KMS-11 (cell line): ENCODE measurements around the gene SLC39A3.

Source experiments
- H2AFZ ChIP-seq: fragments of 200-600 bp; sonication (generic); 2 replicates; pipeline ENCODE4 v1.6.1; 2016; ENCODE audit warnings: antibody characterized with exemption, mixed run types, low read depth
- H3K27ac ChIP-seq: fragments of 200-600 bp; sonication (generic); 2 replicates; pipeline ENCODE4 v1.6.1; 2016; ENCODE audit warnings: mild to moderate bottlenecking, mixed run types
- H3K27me3 ChIP-seq: fragments of 200-600 bp; sonication (generic); 2 replicates; pipeline ENCODE4 v1.6.1; 2017; ENCODE audit warnings: mild to moderate bottlenecking, low read depth, mixed run types, moderate library complexity; ENCODE audit not compliant: insufficient read depth
- H3K36me3 ChIP-seq: fragments of 200-600 bp; sonication (generic); 2 replicates; pipeline ENCODE4 v1.6.1; 2017; ENCODE audit warnings: mild to moderate bottlenecking, mixed run types; ENCODE audit not compliant: insufficient read depth
- H3K4me1 ChIP-seq: fragments of 200-600 bp; sonication (generic); 2 replicates; pipeline ENCODE4 v1.6.1; 2016; ENCODE audit warnings: mild to moderate bottlenecking, low read depth, mixed run types; ENCODE audit not compliant: poor library complexity, severe bottlenecking
- H3K4me2 ChIP-seq: fragments of 200-600 bp; sonication (generic); 2 replicates; pipeline ENCODE4 v1.7.0; 2016; ENCODE audit warnings: mild to moderate bottlenecking, mixed run types
- H3K4me3 ChIP-seq: fragments of 200-600 bp; sonication (generic); IDR thresholded peaks from 2 replicates; pipeline ENCODE4 v1.6.1; 2017; ENCODE audit warnings: low read depth, low read length, mixed read lengths; ENCODE audit not compliant: insufficient read depth
- H3K79me2 ChIP-seq: fragments of 200-600 bp; sonication (generic); 2 replicates; pipeline ENCODE4 v1.6.1; 2016; ENCODE audit warnings: low read depth, mixed run types; ENCODE audit not compliant: insufficient read depth
- H3K9ac ChIP-seq: fragments of 200-600 bp; sonication (generic); 2 replicates; pipeline ENCODE4 v1.6.1; 2016; ENCODE audit warnings: mild to moderate bottlenecking, mixed run types
- H4K20me1 ChIP-seq: fragments of 200-600 bp; sonication (generic); 2 replicates; pipeline ENCODE4 v1.6.1; 2016; ENCODE audit warnings: mild to moderate bottlenecking, mixed run types; ENCODE audit not compliant: insufficient read depth
- CTCF ChIP-seq: fragments of 200-600 bp; sonication (generic); conservative IDR thresholded peaks from 2 replicates; pipeline ENCODE4 v1.6.1; 2017; ENCODE audit warnings: low read depth, mild to moderate bottlenecking, antibody characterized with exemption, low read length, moderate library complexity, mixed read lengths

SLC39A3 gene

GRCh38 chr19:2768365-2769132, 28.7 kb upstream of the SLC39A3 start:
- no peak for TF ChIP-seq CTCF
- H3K36me3 ChIP-seq: no peaks in the 10 kb centered on the region; the same call in 1 of the 2 replicates

DNA sequence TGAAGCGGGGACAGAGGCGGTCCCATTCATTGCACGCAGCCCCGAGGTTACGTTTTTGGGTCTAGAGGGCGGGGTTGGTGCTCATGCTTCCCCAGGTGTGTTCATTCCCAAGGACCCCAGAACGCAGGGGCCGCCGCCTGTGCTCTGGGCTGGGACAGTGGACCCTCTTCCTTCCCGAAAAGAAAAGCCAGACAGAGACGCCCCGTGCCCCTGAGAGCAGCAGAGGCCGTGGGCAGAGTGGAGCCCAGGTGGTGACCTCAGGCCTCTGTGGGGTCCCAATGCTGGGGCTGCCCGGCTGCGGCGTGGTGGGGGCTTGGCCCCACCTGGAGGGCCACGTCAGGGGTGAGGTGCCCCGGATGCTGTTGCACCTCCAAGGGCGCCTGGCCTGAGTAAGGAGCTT, 27.9 kb upstream of the SLC39A3 start:
- no peak overlapping the region for H2AFZ ChIP-seq
- peaks cover 28% of the 10 kb centered on the region; the same call in 1 of the 2 replicates for H3K79me2 ChIP-seq
- no peak overlapping the region for H3K9ac ChIP-seq
- no peak overlapping the region for H3K4me2 ChIP-seq
- no peaks in the 10 kb centered on the region for H3K27me3 ChIP-seq
- H4K20me1 ChIP-seq: no peaks in the 10 kb centered on the region; the same call in 1 of the 2 replicates
- no peaks in the 10 kb centered on the region; the same call in 1 of the 2 replicates for H3K36me3 ChIP-seq
- TF ChIP-seq CTCF: no peak
- H3K4me1 ChIP-seq: no peaks in the 10 kb centered on the region
- H3K4me3 ChIP-seq: no peak overlapping the region
- H3K27ac ChIP-seq: no peak overlapping the region

More at GRCh38 chr19:2768365-2769132, 28.7 kb upstream of the SLC39A3 start:
- no peaks in the 10 kb centered on the region; the same call in 1 of the 2 replicates for H4K20me1 ChIP-seq
- H3K9ac ChIP-seq: no peak overlapping the region
- no peak overlapping the region for H3K4me2 ChIP-seq
- H3K79me2 ChIP-seq: peaks cover 28% of the 10 kb centered on the region; the same call in 1 of the 2 replicates
- H2AFZ ChIP-seq: no peak overlapping the region
- no peak overlapping the region for H3K4me3 ChIP-seq
- no peak overlapping the region for H3K27ac ChIP-seq
- H3K4me1 ChIP-seq: no peaks in the 10 kb centered on the region
- H3K27me3 ChIP-seq: no peaks in the 10 kb centered on the region

- Histone ChIP-seq H2AFZ (no peak overlapping the region), H4K20me1 (no peaks in the 10 kb centered on the region; the same call in 1 of the 2 replicates), H3K4me2 (no peak overlapping the region), H3K27ac (no peak overlapping the region), H3K79me2 (peaks cover 19% of the 10 kb centered on the region; the same call in 1 of the 2 replicates), H3K9ac (no peak overlapping the region), H3K4me1 (no peaks in the 10 kb centered on the region), H3K4me3 (no peak overlapping the region), H3K36me3 (no peaks in the 10 kb centered on the region; the same call in 1 of the 2 replicates), H3K27me3 (no peaks in the 10 kb centered on the region)
- no peak for TF ChIP-seq CTCF
Measured at GRCh38 chr19:2766594-2767372, 27.0 kb upstream of the SLC39A3 start.

DNA sequence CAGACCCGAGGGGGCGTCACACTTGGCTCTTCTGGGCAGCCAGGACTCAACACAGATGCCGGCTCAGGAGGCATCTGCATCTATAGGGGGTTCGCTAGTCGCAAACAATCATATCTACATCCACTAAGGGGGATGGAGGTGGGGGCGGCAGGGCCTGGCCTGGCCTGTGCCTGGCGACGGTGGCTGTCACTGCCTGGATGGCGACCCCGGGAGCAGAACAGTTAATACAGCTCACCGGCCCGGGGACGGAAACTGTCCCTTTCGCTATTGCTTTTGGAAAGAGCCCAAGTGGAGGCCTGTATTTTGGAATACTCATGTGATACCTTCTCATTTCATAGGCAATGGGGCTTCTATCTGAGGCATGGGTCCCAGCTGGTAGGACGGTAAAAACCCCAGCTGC, 25.6 kb upstream of the SLC39A3 start:
- Histone ChIP-seq H3K9ac (no peak overlapping the region), H4K20me1 (no peaks in the 10 kb centered on the region; the same call in 1 of the 2 replicates), H3K27ac (no peak overlapping the region), H3K4me3 (no peak overlapping the region), H2AFZ (no peak overlapping the region), H3K36me3 (no peaks in the 10 kb centered on the region; the same call in 1 of the 2 replicates), H3K4me2 (no peak overlapping the region), H3K4me1 (no peaks in the 10 kb centered on the region), H3K79me2 (peaks cover 5% of the 10 kb centered on the region; the same call in 1 of the 2 replicates), H3K27me3 (no peaks in the 10 kb centered on the region)
- no peak for TF ChIP-seq CTCF
